HK-2 (cell line): ENCODE measurements around the gene GPR153.
"Not testable (repeated sequence)": the region's sequence is repeated elsewhere in the genome, so short reads cannot be mapped to it uniquely, and the experiment has no call there.

ENCODE experiments used
- DNase-seq: peaks from one replicate; pipeline ENCODE4 v3.0.0-alpha.2; 2018; ENCODE audit not compliant: unreplicated experiment

GPR153 gene

GRCh38 chr1:6260961-6261614, at the start of gene GPR153:
GPR153 (minus strand) TSS chr1:6261098; CDS start chr1:6254905, 6,193 bp downstream.
- DNase-seq: no peak

GRCh38 chr1:6310116-6310848, 49.4 kb upstream of the GPR153 start:
- DNase-seq: no peak

GRCh38 chr1:6309564-6309963, 48.7 kb upstream of the GPR153 start:
- DNase-seq: no peak

- no peak for DNase-seq
Measured at GRCh38 chr1:6308449-6308848, 47.6 kb upstream of the GPR153 start.

GRCh38 chr1:6307682-6308081, 46.8 kb upstream of the GPR153 start:
- DNase-seq: not testable (repeated sequence)

GRCh38 chr1:6307099-6307498, 46.2 kb upstream of the GPR153 start:
- no peak for DNase-seq

- DNase-seq: no peak
Measured at GRCh38 chr1:6303397-6304012, 42.6 kb upstream of the GPR153 start.

GRCh38 chr1:6302568-6302967, 41.7 kb upstream of the GPR153 start:
- DNase-seq: no peak

- DNase-seq: no peak
Measured at GRCh38 chr1:6301526-6301925, 40.6 kb upstream of the GPR153 start.

GRCh38 chr1:6300342-6301048, 39.6 kb upstream of the GPR153 start:
- DNase-seq: no peak

- no peak for DNase-seq
Measured at GRCh38 chr1:6299557-6300165, 38.8 kb upstream of the GPR153 start.

GRCh38 chr1:6298940-6299465, 38.1 kb upstream of the GPR153 start:
- no peak for DNase-seq

GRCh38 chr1:6298530-6298929, 37.6 kb upstream of the GPR153 start:
- no peak for DNase-seq

GRCh38 chr1:6295910-6296309, 35.0 kb upstream of the GPR153 start:
- DNase-seq: no peak

GRCh38 chr1:6294890-6295556, 34.1 kb upstream of the GPR153 start:
- DNase-seq: no peak

GRCh38 chr1:6294080-6294889, 33.4 kb upstream of the GPR153 start:
- DNase-seq: no peak

GRCh38 chr1:6292102-6292501, 31.2 kb upstream of the GPR153 start:
- no peak for DNase-seq

GRCh38 chr1:6288665-6289064, 27.8 kb upstream of the GPR153 start:
- DNase-seq: no peak

- no peak for DNase-seq
Measured at GRCh38 chr1:6288026-6288425, 27.1 kb upstream of the GPR153 start.

GRCh38 chr1:6287431-6287886, 26.6 kb upstream of the GPR153 start:
- no peak for DNase-seq
